Measurements from ENCODE around the gene ACOT11.

Gene ACOT11

GRCh38 chr1:54595956-54596498, 48.0 kb downstream of the ACOT11 start:
- TF ChIP-seq TCF4 (CRISPR knock-in tag; IDR thresholded peaks at IDR 0.05; ENCODE audit: borderline replicate concordance) (no peak), GLIS3 (CRISPR knock-in tag; IDR thresholded peaks at IDR 0.05) (no peak), TOX (CRISPR knock-in tag; IDR thresholded peaks at IDR 0.05; ENCODE audit: borderline replicate concordance) (no peak), TSHZ2 (CRISPR knock-in tag; IDR thresholded peaks at IDR 0.05) (no peak), ZFP30 (CRISPR knock-in tag; IDR thresholded peaks at IDR 0.05) (no peak), PPARA (CRISPR knock-in tag; IDR thresholded peaks at IDR 0.05; ENCODE audit: borderline replicate concordance) (no peak), OSR1 (CRISPR knock-in tag; IDR thresholded peaks at IDR 0.05) (no peak), ESRRG (CRISPR knock-in tag; IDR thresholded peaks at IDR 0.05) (no peak), CSRNP3 (CRISPR knock-in tag; IDR thresholded peaks at IDR 0.05) (no peak), PATZ1 (CRISPR knock-in tag; IDR thresholded peaks at IDR 0.05; ENCODE audit: borderline replicate concordance) (no peak), ZNF8 (CRISPR knock-in tag; IDR thresholded peaks at IDR 0.05) (no peak)
- ATAC-seq = no peak

GRCh38 chr1:54596756-54597155, 48.7 kb downstream of the ACOT11 start:
- no peak for ATAC-seq
- no peak for TF ChIP-seq OSR1 (CRISPR knock-in tag; IDR thresholded peaks at IDR 0.05)
- no peak for TF ChIP-seq ZNF565 (CRISPR knock-in tag; conservative IDR thresholded peaks at IDR 0.05; ENCODE audit: low read depth)

- no peak for TF ChIP-seq ZNF8 (CRISPR knock-in tag; IDR thresholded peaks at IDR 0.05)
- ATAC-seq = no peak
Observed at GRCh38 chr1:54597455-54598030, 49.5 kb downstream of the ACOT11 start.

- no peak for TF ChIP-seq ZFP3 (CRISPR knock-in tag; IDR thresholded peaks at IDR 0.05)
- ATAC-seq = no peak
Observed at GRCh38 chr1:54599211-54599823, 51.3 kb downstream of the ACOT11 start.

- no peak for ATAC-seq
- no peak for TF ChIP-seq ARNTL (CRISPR knock-in tag; IDR thresholded peaks at IDR 0.05; ENCODE audit: borderline replicate concordance, low read depth)
- no peak for TF ChIP-seq CREB5 (CRISPR knock-in tag; IDR thresholded peaks at IDR 0.05; ENCODE audit: low read depth)
- peak; percentile 76; the same call in 1 of the 2 replicates for TF ChIP-seq ZNF70 (CRISPR knock-in tag; IDR thresholded peaks at IDR 0.05)
- TF ChIP-seq CSDC2 (CRISPR knock-in tag; IDR thresholded peaks at IDR 0.05) = no peak
- TF ChIP-seq CSRNP3 (CRISPR knock-in tag; IDR thresholded peaks at IDR 0.05) = no peak
Observed at GRCh38 chr1:54600947-54601721, 53.1 kb downstream of the ACOT11 start.
